Peyer's patch (tissue), 4 donors: ENCODE data around the gene LIMS2.

Source experiments
- POLR2A ChIP-seq, 2 donors: fragments of 450-650 bp; IDR thresholded peaks; one replicate each; pipeline ENCODE4 v1.5.1; 2017; ENCODE audit warnings: antibody characterized with exemption in 2 of 2, mild to moderate bottlenecking in 2 of 2, moderate library complexity in 2 of 2
- TF ChIP-seq, protein P1 (sequence below), 6 experiments: fragments of 450-650 bp in 4 of 6; fragments of 200-600 bp in 2 of 6; sonication (generic) in 1 of 6; IDR thresholded peaks; one replicate each; pipeline ENCODE4 v1.5.1; 2017 to 2019; ENCODE audit warnings: antibody characterized with exemption in 6 of 6, mild to moderate bottlenecking in 3 of 6, moderate library complexity in 1 of 6

DNA sequence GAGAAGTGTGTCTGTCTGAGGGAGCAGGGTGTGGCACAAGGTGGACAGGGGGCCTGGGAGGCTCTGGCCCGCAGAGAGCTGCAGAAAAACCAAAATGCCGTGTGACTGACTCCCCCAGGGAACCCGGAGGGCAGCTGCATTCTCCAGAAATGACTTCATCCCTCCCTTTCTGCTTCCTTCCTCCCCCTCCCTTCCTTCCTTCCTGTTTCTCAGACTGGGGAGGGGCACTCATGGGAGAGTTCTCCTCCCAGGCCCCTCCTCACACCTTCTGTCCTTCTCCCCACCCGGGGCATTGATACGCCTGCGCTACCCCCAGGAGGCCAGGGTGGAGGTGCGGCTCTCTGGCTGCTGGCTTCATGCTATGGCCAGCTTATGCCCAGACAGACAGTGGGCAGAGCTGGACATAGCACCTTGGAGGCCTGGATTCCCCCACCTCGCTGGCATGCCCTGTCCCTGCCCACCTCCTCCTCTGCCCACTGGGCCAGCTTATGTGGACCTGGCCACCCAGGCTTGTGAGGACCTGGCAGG is 37.5 kb downstream of the LIMS2 start:
- TF ChIP-seq, protein P1, sequence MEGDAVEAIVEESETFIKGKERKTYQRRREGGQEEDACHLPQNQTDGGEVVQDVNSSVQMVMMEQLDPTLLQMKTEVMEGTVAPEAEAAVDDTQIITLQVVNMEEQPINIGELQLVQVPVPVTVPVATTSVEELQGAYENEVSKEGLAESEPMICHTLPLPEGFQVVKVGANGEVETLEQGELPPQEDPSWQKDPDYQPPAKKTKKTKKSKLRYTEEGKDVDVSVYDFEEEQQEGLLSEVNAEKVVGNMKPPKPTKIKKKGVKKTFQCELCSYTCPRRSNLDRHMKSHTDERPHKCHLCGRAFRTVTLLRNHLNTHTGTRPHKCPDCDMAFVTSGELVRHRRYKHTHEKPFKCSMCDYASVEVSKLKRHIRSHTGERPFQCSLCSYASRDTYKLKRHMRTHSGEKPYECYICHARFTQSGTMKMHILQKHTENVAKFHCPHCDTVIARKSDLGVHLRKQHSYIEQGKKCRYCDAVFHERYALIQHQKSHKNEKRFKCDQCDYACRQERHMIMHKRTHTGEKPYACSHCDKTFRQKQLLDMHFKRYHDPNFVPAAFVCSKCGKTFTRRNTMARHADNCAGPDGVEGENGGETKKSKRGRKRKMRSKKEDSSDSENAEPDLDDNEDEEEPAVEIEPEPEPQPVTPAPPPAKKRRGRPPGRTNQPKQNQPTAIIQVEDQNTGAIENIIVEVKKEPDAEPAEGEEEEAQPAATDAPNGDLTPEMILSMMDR (IDR thresholded peaks at IDR 0.05) = no peak
- TF ChIP-seq POLR2A (IDR thresholded peaks at IDR 0.05) = no peak
